Pancreas (tissue), 10 donors: ENCODE data around the gene CACNA1G. TPM values are rescaled to one million over a fixed set of nuclear protein-coding genes. Genes with fewer than 3 reads are reported as not detected.

ENCODE experiments used
- ATAC-seq, 4 donors: fragments of 200-7000 bp; cut with Tn5 transposase; one replicate each; pipeline versions ENCODE4 v1.8.0 to v1.9.1; 2020; ENCODE audit warnings: mild to moderate bottlenecking in 4 of 4, moderate library complexity in 4 of 4
- DNase-seq, 6 donors: peaks; one replicate each; pipeline ENCODE4 v3.0.0-alpha.2; 2020
- FAIRE-seq: peaks from 2 replicates; lab custom pipeline; 2012; peaks lifted over from hg19 to GRCh38; lab: Jason Lieb, UNC
- H3K27ac ChIP-seq, 4 donors: fragments of 200-600 bp; sonication (generic); 1 replicate in 3 of 4; 2 replicates in 1 of 4; pipeline versions ENCODE4 v1.5.0 to v1.8.0; 2020
- H3K27me3 ChIP-seq, 4 donors: fragments of 200-600 bp; one replicate each; pipeline ENCODE4 v1.8.0; 2021
- H3K36me3 ChIP-seq, 3 donors: fragments of 200-600 bp; sonication (generic) in 1 of 3; one replicate each; pipeline versions ENCODE4 v1.5.0 to v1.8.0; 2020 to 2021
- H3K4me1 ChIP-seq, 3 donors: fragments of 200-600 bp; one replicate each; pipeline ENCODE4 v1.8.0; 2021
- H3K4me3 ChIP-seq, 4 donors: fragments of 200-600 bp; sonication (generic) in 2 of 4; one replicate each; pipeline versions ENCODE4 v1.5.0 to v1.8.0; 2020 to 2021
- H3K9me3 ChIP-seq, 4 donors: fragments of 200-600 bp; one replicate each; pipeline ENCODE4 v1.8.0; 2021
- CTCF ChIP-seq, 4 donors: fragments of 200-600 bp; sonication (generic) in 3 of 4; IDR thresholded peaks; one replicate each; pipeline versions ENCODE4 v1.5.0 to v1.8.0; 2021; ENCODE audit warnings: antibody characterized with exemption in 4 of 4
- WGBS, 2 donors: extraction: QIAGEN DNeasy Blood & Tissue Kit; methylation state at CpG; one replicate each; pipeline ENCODE4 v1.1.7; 2013; 5-methylcytosine and 5-hydroxymethylcytosine counted together
- intact Hi-C, 3 donors: fragments of 100-400 bp; cut with DNase I; formaldehyde crosslinking; loops; one replicate each; pipeline versions ENCODE4 v1.11.1 to v1.14.2; 2022
- polyA plus RNA-seq, 2 donors: library from polyadenylated mRNA; stranded (reverse); fragments of 200-250 nt; gene quantifications; one replicate each; pipeline ENCODE4 v1.2.3, GENCODE V29; 2013
- total RNA-seq, 6 donors: library from RNA; stranded (reverse); fragmentation: NEBNext Ultra II Directional in 4 of 6; extraction: Animal tissue kit (Norgen Biotek cat#: 25700) in 4 of 6; gene quantifications; one replicate each; pipeline versions ENCODE4 v1.2.1 to v1.2.4, GENCODE V29; 2021 to 2023
- donor health status: healthy with polysubstance abuse.
- donor health status: DM: no; HTN: no; CAD: no; lungs with moderate emphysema.
- donor health status: DM: no; HTN: no; CAD: no.
- donor health status: control.
- donor health status: control.
- donor health status: Bipolar disorder and iron deficiency.
- donor health status: DM: yes; HTN: yes; CAD: no.
- donor health status: DM: no; HTN: no; CAD: no.
- donor health status: DM: no; HTN: no; CAD: no.
- donor health status: DM: yes; HTN: yes; CAD: no.

CACNA1G gene
- total and polyA plus RNA-seq, 8 donors = 0.02 to 0.37 (median 0.09) TPM; not detected in 1

DNA sequence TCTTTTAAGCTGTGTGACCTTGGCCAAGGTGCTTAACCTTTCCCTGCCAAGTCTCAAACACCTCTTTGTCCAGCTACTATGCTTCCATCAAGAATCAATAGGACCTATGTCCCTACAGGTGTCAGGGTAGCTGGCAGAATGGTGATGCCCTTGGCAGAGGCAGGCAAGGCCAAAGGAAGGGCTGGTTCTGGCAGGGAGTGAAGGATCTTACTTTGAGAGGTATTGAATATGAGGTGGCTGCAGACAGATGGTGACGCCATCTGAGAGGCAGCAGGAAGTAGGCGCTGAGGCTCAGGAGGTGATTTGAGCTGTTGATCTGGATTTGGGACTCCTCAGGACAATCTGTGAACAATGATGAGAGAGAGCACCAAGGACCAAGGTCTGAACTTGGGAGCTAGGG, 86.7 kb downstream of the CACNA1G start:
- no peak overlapping the region for H3K4me3 ChIP-seq
- H3K9me3 ChIP-seq = no peaks in the 10 kb centered on the region
- peaks cover 6 to 15% (median 12%) of the 10 kb centered on the region in 3 donors for H3K4me1 ChIP-seq
- no peaks in the 10 kb centered on the region for H3K36me3 ChIP-seq
- intact Hi-C loops = no loop called here
- 55 to 60% methylated on average over 2 of the region's 2 CpGs for WGBS, 2 donors
- DNase-seq (peak in 1 of 6 donors; percentile 17), FAIRE-seq (no peak), ATAC-seq (peak; percentile 21 to 70 (median 42))
- TF ChIP-seq CTCF (IDR thresholded peaks at IDR 0.05) = no peak
- H3K27me3 ChIP-seq = no peaks in the 10 kb centered on the region
- H3K27ac ChIP-seq = peak overlapping the region in 1 of 4 donors; percentile 28

GRCh38 chr17:50649042-50649908, 88.8 kb downstream of the CACNA1G start:
- DNase-seq (no peak), FAIRE-seq (no peak), ATAC-seq (no peak)
- WGBS, 2 donors = 85 to 88% methylated on average over 7 of the region's 7 CpGs
- Histone ChIP-seq H3K4me1 (peaks cover 0 to 7% (median 5%) of the 10 kb centered on the region in 3 donors), H3K27ac (no peak overlapping the region), H3K9me3 (no peaks in the 10 kb centered on the region), H3K36me3 (no peaks in the 10 kb centered on the region), H3K4me3 (no peak overlapping the region), H3K27me3 (no peaks in the 10 kb centered on the region)
- intact Hi-C loops = no loop called here
- no peak for TF ChIP-seq CTCF (IDR thresholded peaks at IDR 0.05)

DNA sequence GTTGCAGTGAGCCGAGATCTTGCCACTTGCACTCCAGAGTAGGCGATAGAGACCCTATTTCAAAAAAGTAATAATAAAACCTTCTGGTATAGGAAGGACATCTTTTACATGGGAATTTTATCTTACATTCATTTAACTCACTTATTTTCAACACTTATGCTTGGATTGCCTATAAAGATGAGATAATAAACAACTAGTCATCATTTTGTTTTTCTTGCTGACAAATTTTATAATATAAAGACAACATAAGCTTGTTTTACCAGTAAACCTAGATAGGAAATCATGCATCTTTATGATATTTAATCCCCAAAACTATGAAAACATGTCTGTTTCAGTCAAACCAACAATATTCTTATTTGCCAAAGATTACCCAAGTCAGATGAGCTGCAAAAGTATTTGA, 91.1 kb downstream of the CACNA1G start:
- no peak overlapping the region for H3K4me3 ChIP-seq
- no peak for ATAC-seq

DNA sequence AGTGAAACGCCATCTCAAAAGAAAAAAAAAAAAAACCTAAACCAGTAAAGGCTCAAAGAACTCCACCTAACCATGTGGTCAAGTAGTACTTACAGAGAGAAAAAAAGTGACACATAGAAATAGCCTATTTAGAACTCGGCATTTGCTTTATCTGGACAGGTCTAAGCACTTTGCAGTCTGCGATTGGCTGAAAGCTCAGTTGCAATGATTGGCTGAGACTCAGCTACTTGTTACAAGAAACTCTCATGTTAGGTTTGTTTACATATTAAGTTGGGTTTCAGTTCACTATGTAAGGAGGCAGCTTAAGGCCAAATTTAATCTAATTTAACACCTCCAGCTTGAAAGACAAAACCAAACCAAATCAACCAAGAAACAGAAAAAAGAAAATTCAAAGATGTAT, 93.2 kb downstream of the CACNA1G start:
- DNase-seq = peak in 1 of 6 donors; percentile 13
- Histone ChIP-seq H3K4me1 (peaks cover 0 to 8% (median 0%) of the 10 kb centered on the region in 3 donors), H3K27me3 (no peaks in the 10 kb centered on the region), H3K27ac (no peak overlapping the region), H3K9me3 (no peaks in the 10 kb centered on the region), H3K36me3 (no peaks in the 10 kb centered on the region), H3K4me3 (no peak overlapping the region)
- peak; percentile 68 to 87 (median 82) for ATAC-seq
- intact Hi-C loops = no loop called here
- TF ChIP-seq CTCF (IDR thresholded peaks at IDR 0.05) = no peak
- no peak for FAIRE-seq
- 48 to 50% methylated on average over 3 of the region's 3 CpGs for WGBS, 2 donors

More for the DNA sequence above, 91.1 kb downstream of the CACNA1G start:
- intact Hi-C loops = no loop called here
- no peak for TF ChIP-seq CTCF (IDR thresholded peaks at IDR 0.05)
- Histone ChIP-seq H3K4me1 (peaks cover 0 to 8% (median 5%) of the 10 kb centered on the region in 3 donors), H3K36me3 (no peaks in the 10 kb centered on the region), H3K9me3 (no peaks in the 10 kb centered on the region), H3K27me3 (no peaks in the 10 kb centered on the region), H3K27ac (no peak overlapping the region)
- no peak for DNase-seq
- 93 to 95% methylated on average over 2 of the region's 2 CpGs for WGBS, 2 donors
- FAIRE-seq = no peak

DNA sequence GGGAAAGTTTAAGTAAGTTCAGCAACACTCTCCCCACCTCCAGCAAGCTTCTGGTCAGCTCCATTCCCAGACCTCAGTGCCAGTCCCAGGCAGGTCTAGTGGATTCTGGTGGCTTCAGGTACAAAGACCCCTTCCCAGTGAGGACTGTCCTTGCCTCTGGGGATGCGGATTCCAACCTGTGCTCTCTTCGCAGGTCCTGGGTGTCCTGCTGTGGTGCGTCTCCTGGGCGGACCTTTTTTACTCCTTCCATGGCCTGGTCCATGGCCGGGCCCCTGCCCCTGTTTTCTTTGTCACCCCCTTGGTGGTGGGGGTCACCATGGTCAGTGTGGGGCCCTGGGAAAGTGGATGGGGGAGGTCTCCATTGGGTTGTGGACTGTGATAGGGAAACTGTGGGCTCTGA, 96.0 kb downstream of the CACNA1G start:
- no peak overlapping the region for H3K27ac ChIP-seq
- H3K36me3 ChIP-seq = no peaks in the 10 kb centered on the region
- no peak overlapping the region for H3K4me3 ChIP-seq
- WGBS, 2 donors = 92 to 94% methylated on average over 5 of the region's 5 CpGs
- no peaks in the 10 kb centered on the region for H3K27me3 ChIP-seq
- ATAC-seq (no peak), FAIRE-seq (no peak), DNase-seq (peak in 2 of 6 donors; percentile 14 to 28)
- peaks cover 17 to 20% (median 18%) of the 10 kb centered on the region in 3 donors for H3K4me1 ChIP-seq
- intact Hi-C loops = no loop called here
- no peaks in the 10 kb centered on the region for H3K9me3 ChIP-seq
- TF ChIP-seq CTCF (IDR thresholded peaks at IDR 0.05) = no peak
